ENCODE results near the gene BRAT1. TPM values are rescaled to one million over a fixed set of nuclear protein-coding genes. Genes with fewer than 3 reads are reported as not detected.
"Not testable (repeated sequence)": the region's sequence is repeated elsewhere in the genome, so short reads cannot be mapped to it uniquely, and the experiment has no call there.

Gene BRAT1
- total RNA-seq, 1 donor, result 23.3 TPM

GRCh38 chr7:2541291-2542010 lies 13.9 kb downstream of the BRAT1 start:
- no peak for DNase-seq (ENCODE audit: low read depth)
- TF ChIP-seq CTCF (IDR thresholded peaks at IDR 0.05; ENCODE audit: insufficient read depth, low read depth, low read length), result no peak

GRCh38 chr7:2540641-2541051 lies 14.7 kb downstream of the BRAT1 start:
- DNase-seq (ENCODE audit: low read depth), result no peak
- no peak overlapping the region for H3K4me3 ChIP-seq (ENCODE audit: low read depth, low read length)

More at GRCh38 chr7:2541291-2542010, 13.9 kb downstream of the BRAT1 start:
- no peak overlapping the region for H3K4me3 ChIP-seq (ENCODE audit: low read depth, low read length)

GRCh38 chr7:2540133-2540532 lies 15.2 kb downstream of the BRAT1 start:
- TF ChIP-seq CTCF (IDR thresholded peaks at IDR 0.05; ENCODE audit: insufficient read depth, low read depth, low read length), result no peak
- DNase-seq (ENCODE audit: low read depth), result no peak

More at GRCh38 chr7:2540641-2541051, 14.7 kb downstream of the BRAT1 start:
- TF ChIP-seq CTCF (IDR thresholded peaks at IDR 0.05; ENCODE audit: insufficient read depth, low read depth, low read length), result no peak

GRCh38 chr7:2539031-2539911 lies 16.1 kb downstream of the BRAT1 start:
- no peak for TF ChIP-seq CTCF (IDR thresholded peaks at IDR 0.05; ENCODE audit: insufficient read depth, low read depth, low read length)
- H3K4me3 ChIP-seq (ENCODE audit: low read depth, low read length), result no peak overlapping the region
- no peak for DNase-seq (ENCODE audit: low read depth)

More at GRCh38 chr7:2540133-2540532, 15.2 kb downstream of the BRAT1 start:
- H3K4me3 ChIP-seq (ENCODE audit: low read depth, low read length), result no peak overlapping the region

- H3K4me3 ChIP-seq (ENCODE audit: low read depth, low read length), result no peak overlapping the region
- no peak for TF ChIP-seq CTCF (IDR thresholded peaks at IDR 0.05; ENCODE audit: insufficient read depth, low read depth, low read length)
- DNase-seq (ENCODE audit: low read depth), result no peak
Measured at GRCh38 chr7:2537981-2538851, 17.1 kb downstream of the BRAT1 start.

GRCh38 chr7:2535872-2536627 lies 19.3 kb downstream of the BRAT1 start:
- not testable (repeated sequence) for DNase-seq (ENCODE audit: low read depth); H3K4me3 ChIP-seq (ENCODE audit: low read depth, low read length)

GRCh38 chr7:2534214-2534613 lies 21.1 kb downstream of the BRAT1 start:
- H3K4me3 ChIP-seq (ENCODE audit: low read depth, low read length); DNase-seq (ENCODE audit: low read depth): not testable (repeated sequence)

- H3K4me3 ChIP-seq (ENCODE audit: low read depth, low read length); DNase-seq (ENCODE audit: low read depth): not testable (repeated sequence)
Measured at GRCh38 chr7:2533566-2533965, 21.8 kb downstream of the BRAT1 start.

- not testable (repeated sequence) for H3K4me3 ChIP-seq (ENCODE audit: low read depth, low read length); DNase-seq (ENCODE audit: low read depth)
Measured at GRCh38 chr7:2532816-2533215, 22.5 kb downstream of the BRAT1 start.

GRCh38 chr7:2532199-2532772 lies 23.0 kb downstream of the BRAT1 start:
- DNase-seq (ENCODE audit: low read depth); H3K4me3 ChIP-seq (ENCODE audit: low read depth, low read length): not testable (repeated sequence)
